GM12878 (cell line): Measurements from ENCODE around the gene S100A6. TPM values are rescaled to one million over a fixed set of nuclear protein-coding genes. Genes with fewer than 3 reads are reported as not detected.

Source experiments
- ATAC-seq: fragments of 200-7000 bp; cut with Tn5 transposase; 3 replicates; pipeline ENCODE4 v1.9.1; 2020; ENCODE audit warnings: mild to moderate bottlenecking, moderate library complexity
- BruUV-seq: library from RNA; stranded (reverse); fragments of 400-500 nt; replicated peaks from 2 replicates; lab custom pipeline; 2021; lab: Mats Ljungman, UMichigan
- CTCF ChIA-PET: fragments of 300-600 bp; sonication (Branson Sonifier 250); formaldehyde crosslinking; extraction: SDS; loops from one replicate; lab custom pipeline; 2021; ENCODE audit warnings: inconsistent platforms; lab: Yijun Ruan, JAX
- POLR2A ChIA-PET: fragments of 350-600 bp; formaldehyde crosslinking; extraction: SDS; loops from one replicate; lab custom pipeline; 2021; ENCODE audit warnings: inconsistent platforms; lab: Charles Lee
- RAD21 ChIA-PET: fragments of 300-600 bp; sonication (Branson Sonifier 250); formaldehyde crosslinking; loops from one replicate; lab custom pipeline; 2023; ENCODE audit warnings: antibody characterized with exemption; ENCODE audit not compliant: unreplicated experiment; lab: Charles Lee
- SMC1A ChIA-PET: fragments of 300-600 bp; sonication (Branson Sonifier 250); formaldehyde crosslinking; loops from one replicate; lab custom pipeline; 2023; ENCODE audit not compliant: unreplicated experiment, uncharacterized antibody; lab: Charles Lee
- DNase-seq: peaks from one replicate; pipeline ENCODE4 v3.0.0-alpha.2; 2011; ENCODE audit warnings: low read depth, low spot score
- FAIRE-seq: peaks from 3 replicates; lab custom pipeline; 2011; peaks lifted over from hg19 to GRCh38; lab: Jason Lieb, UNC
- H2AFZ ChIP-seq: 2 replicates; pipeline ENCODE4 v1.6.0; 2011; ENCODE audit warnings: low read depth, low read length, control low read depth; ENCODE audit not compliant: control insufficient read depth
- H3K27ac ChIP-seq: 2 replicates; pipeline ENCODE4 v1.5.1; 2011; ENCODE audit warnings: control low read depth; ENCODE audit not compliant: control insufficient read depth, insufficient read depth
- H3K27me3 ChIP-seq, 2 experiments: replicated peaks in 1 of 2; 2 replicates each; pipeline versions ENCODE4 v1.6.0 to v1.6.1; 2011; ENCODE audit warnings: low read length in 1 of 2; ENCODE audit not compliant: control insufficient read depth in 2 of 2, insufficient read depth in 2 of 2
- H3K36me3 ChIP-seq, 2 experiments: 2 replicates each; pipeline ENCODE4 v1.5.1; 2011; ENCODE audit warnings: low read length in 1 of 2; ENCODE audit not compliant: control insufficient read depth in 2 of 2, insufficient read depth in 2 of 2
- H3K4me1 ChIP-seq: 2 replicates; pipeline ENCODE4 v1.6.1; 2011; ENCODE audit warnings: mild to moderate bottlenecking, low read length, moderate library complexity, mixed read lengths; ENCODE audit not compliant: control insufficient read depth, insufficient read depth
- H3K4me2 ChIP-seq: 2 replicates; pipeline ENCODE4 v1.6.0; 2011; ENCODE audit warnings: control low read depth; ENCODE audit not compliant: control insufficient read depth, insufficient read depth
- H3K4me3 ChIP-seq: fragments of 200-600 bp; sonication (generic); 2 replicates; pipeline ENCODE4 v1.5.1; 2016
- H3K79me2 ChIP-seq: 2 replicates; pipeline ENCODE4 v1.6.0; 2011; ENCODE audit warnings: low read length; ENCODE audit not compliant: control insufficient read depth, insufficient read depth
- H3K9ac ChIP-seq: 2 replicates; pipeline ENCODE4 v1.8.0; 2011; ENCODE audit warnings: low read length, control low read depth, mixed read lengths; ENCODE audit not compliant: control insufficient read depth, insufficient read depth
- H3K9me3 ChIP-seq: replicated peaks from 3 replicates; pipeline ENCODE4 v1.5.1; 2011; ENCODE audit warnings: mild to moderate bottlenecking, low read length; ENCODE audit not compliant: control insufficient read depth, insufficient read depth
- H4K20me1 ChIP-seq: 2 replicates; pipeline ENCODE4 v1.6.0; 2011; ENCODE audit not compliant: control insufficient read depth, insufficient read depth
- HSF1 ChIP-seq: fragments of 150-350 bp; IDR thresholded peaks from 2 replicates; pipeline ENCODE4 v1.6.1; 2014; ENCODE audit warnings: mild to moderate bottlenecking, low read depth, low read length
- PKNOX1 ChIP-seq: fragments of 450-650 bp; IDR thresholded peaks from 2 replicates; pipeline ENCODE4 v1.6.1; 2016; ENCODE audit warnings: mild to moderate bottlenecking
- WGBS: methylation state at CpG from one replicate; pipeline ENCODE4 v1.1.6; 2016; ENCODE audit warnings: low lambda C conversion rate; ENCODE audit not compliant: insufficient replicate concordance, insufficient coverage; ENCODE audit errors: missing lambda C conversion rate; 5-methylcytosine and 5-hydroxymethylcytosine counted together
- in situ Hi-C: fragments of 300-500 bp; cut with MboI; formaldehyde crosslinking; loops from 9 replicates; pipeline ENCODE4 v1.14.3; 2018; ENCODE audit warnings: mixed read lengths
- intact Hi-C: fragments of 100-400 bp; cut with micrococcal nuclease; formaldehyde crosslinking; loops from one replicate; pipeline ENCODE4 v1.14.2; 2022; ENCODE audit not compliant: unreplicated experiment
- polyA plus RNA-seq, 11 experiments: library from polyadenylated mRNA; depleted of rRNA in 4 of 11; unstranded in 6 of 11; stranded (reverse) in 5 of 11; fragments of >200 nt; fragmentation: Nextera tagmentation in 4 of 11; fragmentation: Illumina TruSeq in 1 of 11; extraction: Ambion mirVana in 4 of 11; extraction: Trizol in 1 of 11; gene quantifications; 1 replicate in 1 of 11; 2 replicates in 10 of 11; pipeline versions ENCODE4 v1.2.1 to v1.2.3, GENCODE V29; 2011 to 2016; ENCODE audit warnings: inconsistent platforms in 2 of 11, missing spikeins in 2 of 11, low read depth in 1 of 11
- total RNA-seq, 4 experiments: library from RNA; depleted of rRNA in 3 of 4; stranded (reverse); fragments of >200 nt in 3 of 4; fragmentation: Illumina TruSeq in 1 of 4; extraction: Trizol in 1 of 4; gene quantifications; 2 replicates each; pipeline versions ENCODE4 v1.2.1 to v1.2.3, GENCODE V29; 2013 to 2021

S100A6 gene
- total and polyA plus RNA-seq, 10 of the 15 experiments (the other 5 are each of a cell fraction or from before 2014, with no cell fraction given), result 7.2 to 121 (median 45.7) TPM

GRCh38 chr1:153547560-153548551 lies 12.1 kb upstream of the S100A6 start:
- Histone ChIP-seq H3K27ac (no peak overlapping the region), H3K27me3 (no peaks in the 10 kb centered on the region), H3K9ac (no peak overlapping the region), H3K36me3 (no peaks in the 10 kb centered on the region), H3K4me3 (no peak overlapping the region), H3K79me2 (no peaks in the 10 kb centered on the region), H3K4me2 (no peak overlapping the region), H2AFZ (no peak overlapping the region), H4K20me1 (no peaks in the 10 kb centered on the region), H3K9me3 (no peaks in the 10 kb centered on the region), H3K4me1 (peaks cover 15% of the 10 kb centered on the region)
- BruUV-seq, result no TSS peak
- ATAC-seq, result no peak
- no peak for FAIRE-seq
- TF ChIP-seq HSF1 (no peak), PKNOX1 (no peak)
- CTCF ChIA-PET, result interaction anchor here (1.2 kb wide), 2 partner anchors 15 to 20 kb away, joined by 4 to 6 read pairs; no protein-coding TSS in a partner anchor
- in situ Hi-C loops, result no loop called here
- RAD21 ChIA-PET, result no interaction called here
- DNase-seq, result no peak
- WGBS, result 50% methylated on average over 15 of the region's 19 CpGs
- POLR2A ChIA-PET, result interaction anchor here (0.5 to 1.5 kb wide), 2 partner anchors 10 to 15 kb away, joined by 4 to 7 read pairs; no protein-coding TSS in a partner anchor
- intact Hi-C loops, result no loop called here
- SMC1A ChIA-PET, result interaction anchor here (1.0 to 1.7 kb wide), 2 partner anchors 10 to 15 kb away, joined by 3 to 5 read pairs; no protein-coding TSS in a partner anchor
